SK-N-SH treated with all-trans-retinoic acid at 6 μM for 48 hours (cell line): ENCODE data around the gene GPBP1.

Experiments
- CSDC2 ChIP-seq: fragments of 250-450 bp; sonication (Bioruptor Pico); IDR thresholded peaks from 2 replicates; pipeline ENCODE4 v1.5.0; 2020; ENCODE audit warnings: mild to moderate bottlenecking, moderate library complexity
- PATZ1 ChIP-seq: fragments of 250-450 bp; sonication (Bioruptor Pico); IDR thresholded peaks from 2 replicates; pipeline ENCODE4 v1.8.0; 2020; ENCODE audit warnings: mild to moderate bottlenecking, moderate library complexity, borderline replicate concordance
- RARB ChIP-seq: fragments of 250-450 bp; sonication (Bioruptor Pico); IDR thresholded peaks from 2 replicates; pipeline ENCODE4 v1.8.0; 2021; ENCODE audit warnings: mild to moderate bottlenecking, moderate library complexity
- TSHZ2 ChIP-seq: fragments of 250-450 bp; sonication (Bioruptor Pico); IDR thresholded peaks from 2 replicates; pipeline ENCODE4 v1.5.0; 2020; ENCODE audit warnings: mild to moderate bottlenecking, moderate library complexity
- ZC3H10 ChIP-seq: fragments of 250-450 bp; sonication (Bioruptor Pico); IDR thresholded peaks from 2 replicates; pipeline ENCODE4 v1.5.1; 2021; ENCODE audit warnings: mild to moderate bottlenecking, moderate library complexity

- TF ChIP-seq ZC3H10 (CRISPR knock-in tag), result no peak
- TF ChIP-seq PATZ1 (CRISPR knock-in tag), result no peak
- no peak for TF ChIP-seq RARB (CRISPR knock-in tag)
- TF ChIP-seq CSDC2 (CRISPR knock-in tag), result no peak
- TF ChIP-seq TSHZ2 (CRISPR knock-in tag), result no peak
Measured at GRCh38 chr5:57231607-57232006, 57.7 kb downstream of the GPBP1 start.
